Adrenal gland (tissue), 12 donors: ENCODE results near the gene NSMF. TPM values are rescaled to one million over a fixed set of nuclear protein-coding genes. Genes with fewer than 3 reads are reported as not detected.

Experiments used
- DNase-seq, 7 donors: peaks; one replicate each; pipeline ENCODE4 v3.0.0-alpha.2; 2019 to 2020
- H3K27ac ChIP-seq, 5 donors: fragments of 200-600 bp; sonication (generic) in 4 of 5; 1 replicate in 3 of 5; 2 replicates in 2 of 5; pipeline versions ENCODE4 v1.5.1 to v1.8.0; 2016 to 2020; ENCODE audit warnings: mild to moderate bottlenecking in 1 of 5
- H3K27me3 ChIP-seq: fragments of 200-600 bp; 2 replicates; pipeline ENCODE4 v1.8.0; 2021
- H3K36me3 ChIP-seq, 2 donors: fragments of 200-600 bp; replicated peaks in 1 of 2; 1 replicate in 1 of 2; 2 replicates in 1 of 2; pipeline versions ENCODE4 v1.5.1 to v1.8.0; 2018 to 2022
- H3K4me1 ChIP-seq, 2 donors: fragments of 200-600 bp; replicated peaks in 1 of 2; 1 replicate in 1 of 2; 2 replicates in 1 of 2; pipeline versions ENCODE4 v1.5.1 to v1.8.0; 2018 to 2021
- H3K4me3 ChIP-seq, 4 donors: fragments of 200-600 bp; sonication (generic) in 3 of 4; one replicate each; pipeline ENCODE4 v1.5.1; 2016 to 2018
- H3K9me3 ChIP-seq, 3 donors: fragments of 200-600 bp; sonication (generic) in 1 of 3; replicated peaks in 1 of 3; 1 replicate in 2 of 3; 2 replicates in 1 of 3; pipeline versions ENCODE4 v1.5.1 to v1.8.0; 2016 to 2021
- CTCF ChIP-seq, 6 experiments: fragments of 450-650 bp in 4 of 6; fragments of 200-600 bp in 2 of 6; sonication (generic) in 1 of 6; IDR thresholded peaks; 1 replicate in 5 of 6; 2 replicates in 1 of 6; pipeline versions ENCODE4 v1.5.1 to v1.8.0; 2016 to 2021; ENCODE audit warnings: antibody characterized with exemption in 6 of 6, mild to moderate bottlenecking in 2 of 6, moderate library complexity in 1 of 6
- POLR2A ChIP-seq, 2 donors: fragments of 450-650 bp; IDR thresholded peaks; one replicate each; pipeline ENCODE4 v1.6.1; 2017; ENCODE audit warnings: antibody characterized with exemption in 2 of 2, mild to moderate bottlenecking in 2 of 2, moderate library complexity in 1 of 2
- WGBS, 4 donors: extraction: QIAGEN DNeasy Blood & Tissue Kit in 2 of 4; methylation state at CpG; one replicate each; pipeline versions ENCODE4 v1.1.5 to v1.1.7; 2013 to 2017; 5-methylcytosine and 5-hydroxymethylcytosine counted together
- intact Hi-C, 2 donors: fragments of 100-400 bp; cut with DNase I; formaldehyde crosslinking; loops; one replicate each; pipeline versions ENCODE4 v1.14.1 to v1.15.0; 2022 to 2023
- polyA plus RNA-seq, 3 donors: library from polyadenylated mRNA; stranded (reverse); fragments of 200-250 nt in 2 of 3; fragments of 350-450 nt in 1 of 3; fragmentation: Illumina TruSeq in 1 of 3; extraction: RNeasy Lipid Tissue Mini Kit (QIAGEN cat#74804) in 1 of 3; gene quantifications; one replicate each; pipeline ENCODE4 v1.2.3, GENCODE V29; 2013 to 2014
- total RNA-seq, 9 donors: library from RNA; depleted of rRNA in 4 of 9; stranded (reverse); fragments of >200 nt in 4 of 9; fragments of 120-200 nt in 1 of 9; fragmentation: NEBNext Ultra II Directional in 1 of 9; extraction: Animal tissue kit (Norgen Biotek cat#: 25700) in 1 of 9; gene quantifications; one replicate each; pipeline versions ENCODE4 v1.1.0 to v1.2.4, GENCODE V29; 2013 to 2023
- donor health status: healthy with polysubstance abuse.
- donor health status: Bipolar disorder and iron deficiency.
- donor health status: DM: yes; HTN: yes; CAD: no.
- donor health status: DM: no; HTN: no; CAD: no.
- donor health status: DM: no; HTN: no; CAD: no.
- donor health status: DM: yes; HTN: yes; CAD: no.

Gene NSMF
- total and polyA plus RNA-seq, 12 donors: 8.7 to 118 (median 25.9) TPM

- 95 to 96% (median 95%) methylated on average over 14 to 16 of the region's 16 CpGs; no CpG with 5 or more reads in 1 of the 4 donors for WGBS, 4 donors
- no peak overlapping the region for H3K27ac ChIP-seq
- DNase-seq: no peak
- no peak overlapping the region for H3K4me3 ChIP-seq
- TF ChIP-seq CTCF (IDR thresholded peaks at IDR 0.05) (no peak), POLR2A (IDR thresholded peaks at IDR 0.05) (no peak)
- no peaks in the 10 kb centered on the region for H3K4me1 ChIP-seq
- no peaks in the 10 kb centered on the region for H3K27me3 ChIP-seq
- intact Hi-C loops: no loop called here
- no peaks in the 10 kb centered on the region for H3K36me3 ChIP-seq
- H3K9me3 ChIP-seq: no peaks in the 10 kb centered on the region
These were observed 34.4 kb upstream of the NSMF start for GRCh38 chr9:137493364-137494103.

GRCh38 chr9:137492464-137493363 is 33.6 kb upstream of the NSMF start:
- H3K4me1 ChIP-seq: no peaks in the 10 kb centered on the region
- no peaks in the 10 kb centered on the region for H3K9me3 ChIP-seq
- H3K27me3 ChIP-seq: no peaks in the 10 kb centered on the region
- no peaks in the 10 kb centered on the region for H3K36me3 ChIP-seq
- no peak for TF ChIP-seq CTCF (IDR thresholded peaks at IDR 0.05)
- TF ChIP-seq POLR2A (IDR thresholded peaks at IDR 0.05): no peak
- intact Hi-C loops: no loop called here
- no peak for DNase-seq
- WGBS, 4 donors: 20 to 92% (median 85%) methylated on average over 1 to 20 of the region's 20 CpGs
- no peak overlapping the region for H3K4me3 ChIP-seq
- H3K27ac ChIP-seq: no peak overlapping the region

GRCh38 chr9:137491735-137492432 is 32.8 kb upstream of the NSMF start:
- Histone ChIP-seq H3K4me1 (no peaks in the 10 kb centered on the region), H3K36me3 (no peaks in the 10 kb centered on the region), H3K9me3 (no peaks in the 10 kb centered on the region), H3K27me3 (no peaks in the 10 kb centered on the region), H3K4me3 (no peak overlapping the region), H3K27ac (no peak overlapping the region)
- TF ChIP-seq CTCF (IDR thresholded peaks at IDR 0.05) (no peak), POLR2A (IDR thresholded peaks at IDR 0.05) (no peak)
- intact Hi-C loops: no loop called here
- no peak for DNase-seq
- WGBS, 4 donors: 93 to 97% (median 95%) methylated on average over 11 to 13 of the region's 13 CpGs
